GM18858 (cell line): ENCODE measurements around the gene PLEKHG4B.

ENCODE experiments used
- ATAC-seq: cut with Tn5 transposase; IDR thresholded peaks from one replicate; pipeline ENCODE4 v1.9.1; 2021; ENCODE audit not compliant: unreplicated experiment

Gene PLEKHG4B

GRCh38 chr5:74503-75109, 17.4 kb upstream of the PLEKHG4B start:
- no peak for ATAC-seq

GRCh38 chr5:75331-76320, 16.3 kb upstream of the PLEKHG4B start:
- no peak for ATAC-seq

GRCh38 chr5:76358-77169, 15.4 kb upstream of the PLEKHG4B start:
- ATAC-seq = no peak

- no peak for ATAC-seq
These were observed 14.8 kb upstream of the PLEKHG4B start for GRCh38 chr5:77170-77501.

GRCh38 chr5:77546-77945, 14.4 kb upstream of the PLEKHG4B start:
- ATAC-seq = no peak

GRCh38 chr5:77957-78804, 13.8 kb upstream of the PLEKHG4B start:
- ATAC-seq = no peak

- ATAC-seq = no peak
These were observed 13.2 kb upstream of the PLEKHG4B start for GRCh38 chr5:78805-79149.

- no peak for ATAC-seq
These were observed 12.7 kb upstream of the PLEKHG4B start for GRCh38 chr5:79263-79662.

GRCh38 chr5:79821-80220, 12.1 kb upstream of the PLEKHG4B start:
- ATAC-seq = no peak

GRCh38 chr5:81391-82021, 10.5 kb upstream of the PLEKHG4B start:
- no peak for ATAC-seq

GRCh38 chr5:82097-82496, 9.9 kb upstream of the PLEKHG4B start:
- no peak for ATAC-seq

- no peak for ATAC-seq
These were observed 9.4 kb upstream of the PLEKHG4B start for GRCh38 chr5:82570-82969.

GRCh38 chr5:83029-83428, 8.9 kb upstream of the PLEKHG4B start:
- ATAC-seq = no peak

- ATAC-seq = no peak
These were observed 6.5 kb upstream of the PLEKHG4B start for GRCh38 chr5:85334-85995.

GRCh38 chr5:89337-90286, 2.4 kb upstream of the PLEKHG4B start:
- no peak for ATAC-seq

GRCh38 chr5:90590-91547, 1.1 kb upstream of the PLEKHG4B start:
- no peak for ATAC-seq

- no peak for ATAC-seq
These were observed 643 bp downstream of the PLEKHG4B start for GRCh38 chr5:92401-93220.
